HCT116 (cell line): ENCODE results near the gene ATP5F1E. TPM values are rescaled to one million over a fixed set of nuclear protein-coding genes. Genes with fewer than 3 reads are reported as not detected.

Source experiments
- ATAC-seq: fragments of 200-7000 bp; cut with Tn5 transposase; 2 replicates; pipeline ENCODE4 v1.9.1; 2020; ENCODE audit warnings: mild to moderate bottlenecking, moderate library complexity
- BruUV-seq: library from RNA; stranded (reverse); fragments of 400-500 nt; replicated peaks from 2 replicates; lab custom pipeline; 2021; lab: Mats Ljungman, UMichigan
- CTCF ChIA-PET: fragments of 300-600 bp; sonication (Branson Sonifier 250); formaldehyde crosslinking; loops from one replicate; lab custom pipeline; 2021; ENCODE audit warnings: antibody characterized with exemption; lab: Charles Lee
- POLR2A ChIA-PET: fragments of 300-600, 350-600 bp; sonication (Branson Sonifier 250); formaldehyde crosslinking; loops from one replicate; lab custom pipeline; 2021; ENCODE audit warnings: antibody characterized with exemption; lab: Charles Lee
- RAD21 ChIA-PET, 2 experiments: fragments of 300-600 bp; sonication (Branson Sonifier 250); formaldehyde crosslinking; loops; one replicate each; lab custom pipeline; 2023; ENCODE audit warnings: low total read pairs in 2 of 2; ENCODE audit not compliant: uncharacterized antibody in 2 of 2, unreplicated experiment in 2 of 2, low non-redundant PET in 1 of 2; lab: Charles Lee
- DNase-seq: peaks from one replicate; pipeline ENCODE4 v3.0.0-alpha.2; 2010; ENCODE audit warnings: low read depth, low spot score
- H2AFZ ChIP-seq: fragments of 200-600 bp; shearing (Covaris generic), sonication (generic); 2 replicates; pipeline ENCODE4 v1.6.1; 2017; ENCODE audit warnings: low read depth, mixed run types, mixed read lengths, antibody characterized with exemption, low read length; ENCODE audit not compliant: poor library complexity, severe bottlenecking
- H3K27ac ChIP-seq: 2 replicates; pipeline ENCODE4 v1.5.1; 2012; ENCODE audit warnings: low read depth, low read length
- H3K27me3 ChIP-seq: fragments of 200-600 bp; sonication (generic); 2 replicates; pipeline ENCODE4 v1.6.1; 2016; ENCODE audit warnings: mixed run types, low read length, mixed read lengths; ENCODE audit not compliant: insufficient read depth
- H3K36me3 ChIP-seq, 2 experiments: fragments of 200-500 bp in 1 of 2; fragments of 200-600 bp in 1 of 2; sonication (Bioruptor generic) in 1 of 2; sonication (generic) in 1 of 2; 2 replicates each; pipeline versions ENCODE4 v1.5.1 to v1.6.1; 2014 to 2016; ENCODE audit warnings: low read length in 2 of 2, inconsistent platforms in 1 of 2, mixed read lengths in 1 of 2, mixed run types in 1 of 2; ENCODE audit not compliant: insufficient read depth in 2 of 2, control insufficient read depth in 1 of 2
- H3K4me1 ChIP-seq, 2 experiments: fragments of 200-600 bp in 1 of 2; sonication (generic) in 1 of 2; 2 replicates each; pipeline versions ENCODE4 v1.5.1 to v1.6.1; 2012 to 2017; ENCODE audit warnings: low read length in 2 of 2, inconsistent platforms in 1 of 2, mild to moderate bottlenecking in 1 of 2, mixed read lengths in 1 of 2, mixed run types in 1 of 2, moderate library complexity in 1 of 2; ENCODE audit not compliant: insufficient read depth in 2 of 2, control insufficient read depth in 1 of 2
- H3K4me2 ChIP-seq: fragments of 200-600 bp; sonication (generic); 2 replicates; pipeline ENCODE4 v1.6.1; 2017; ENCODE audit warnings: mixed run types, low read length, mixed read lengths
- H3K4me3 ChIP-seq, 2 experiments: fragments of 200-600 bp in 1 of 2; sonication (generic) in 1 of 2; replicated peaks in 1 of 2; 2 replicates each; pipeline ENCODE4 v1.5.1; 2011 to 2016; ENCODE audit warnings: low read length in 2 of 2, control low read depth in 1 of 2, low read depth in 1 of 2, mild to moderate bottlenecking in 1 of 2, mixed read lengths in 1 of 2, mixed run types in 1 of 2
- H3K79me2 ChIP-seq: fragments of 200-600 bp; sonication (generic); 2 replicates; pipeline ENCODE4 v1.6.1; 2017; ENCODE audit warnings: mild to moderate bottlenecking, mixed run types, low read length, moderate library complexity, mixed read lengths; ENCODE audit not compliant: insufficient read depth
- H3K9ac ChIP-seq: fragments of 200-600 bp; sonication (generic); 2 replicates; pipeline ENCODE4 v1.6.1; 2016; ENCODE audit warnings: low read length, mixed read lengths
- H3K9me2 ChIP-seq: fragments of 200-600 bp; sonication (generic), shearing (Covaris generic); 2 replicates; pipeline ENCODE4 v1.6.1; 2017; ENCODE audit warnings: mixed run types, mild to moderate bottlenecking, moderate library complexity; ENCODE audit not compliant: insufficient read depth
- H3K9me3 ChIP-seq, 2 experiments: fragments of 200-500 bp in 1 of 2; fragments of 200-600 bp in 1 of 2; sonication (Bioruptor generic) in 1 of 2; sonication (generic) in 1 of 2; 2 replicates each; pipeline ENCODE4 v1.6.1; 2014 to 2017; ENCODE audit warnings: low read length in 2 of 2, mixed read lengths in 2 of 2, inconsistent platforms in 1 of 2, low read depth in 1 of 2, mild to moderate bottlenecking in 1 of 2, mixed run types in 1 of 2, moderate library complexity in 1 of 2; ENCODE audit not compliant: control insufficient read depth in 1 of 2, insufficient read depth in 1 of 2
- H4K20me1 ChIP-seq: fragments of 200-600 bp; sonication (generic), shearing (Covaris generic); 2 replicates; pipeline ENCODE4 v1.6.1; 2017; ENCODE audit warnings: mixed run types, mild to moderate bottlenecking, moderate library complexity; ENCODE audit not compliant: insufficient read depth
- CBX3 ChIP-seq: IDR thresholded peaks from 2 replicates; pipeline ENCODE4 v1.6.1; 2012; ENCODE audit warnings: low read depth
- CEBPB ChIP-seq: IDR thresholded peaks from 2 replicates; pipeline ENCODE4 v1.6.1; 2012; ENCODE audit warnings: low read depth
- EGR1 ChIP-seq: IDR thresholded peaks from 2 replicates; pipeline ENCODE4 v1.6.1; 2012; ENCODE audit warnings: low read depth
- EZH2 ChIP-seq: fragments of 200-600 bp; sonication (generic); IDR thresholded peaks from 2 replicates; pipeline ENCODE4 v1.6.1; 2017; ENCODE audit warnings: antibody characterized with exemption, mixed run types
- FOSL1 ChIP-seq: IDR thresholded peaks from 2 replicates; pipeline ENCODE4 v1.6.1; 2012; ENCODE audit warnings: low read depth
- JUND ChIP-seq: IDR thresholded peaks from 2 replicates; pipeline ENCODE4 v1.6.1; 2012
- RAD21 ChIP-seq: IDR thresholded peaks from 2 replicates; pipeline ENCODE4 v1.6.1; 2012; ENCODE audit warnings: low read depth, mild to moderate bottlenecking
- SIN3A ChIP-seq: IDR thresholded peaks from 2 replicates; pipeline ENCODE4 v1.6.1; 2012; ENCODE audit warnings: low read depth
- TCF7L2 ChIP-seq: IDR thresholded peaks from 2 replicates; pipeline ENCODE4 v1.7.0; 2011; ENCODE audit warnings: borderline replicate concordance, inconsistent platforms; ENCODE audit not compliant: insufficient read depth, insufficient read length; ENCODE audit errors: extremely low read depth
- ZBTB33 ChIP-seq: IDR thresholded peaks from 2 replicates; pipeline ENCODE4 v1.6.1; 2011; ENCODE audit warnings: mild to moderate bottlenecking, low read length, moderate library complexity; ENCODE audit not compliant: insufficient replicate concordance; ENCODE audit errors: extremely low read depth
- ZFX ChIP-seq: fragments of 450-650 bp; IDR thresholded peaks from 2 replicates; pipeline ENCODE4 v1.6.1; 2017
- ZNF274 ChIP-seq: fragments of 200-500 bp; sonication (Bioruptor generic); IDR thresholded peaks from 2 replicates; pipeline ENCODE4 v1.6.1; 2014; ENCODE audit warnings: mild to moderate bottlenecking, low read depth, low read length, inconsistent platforms
- intact Hi-C: fragments of 100-400 bp; cut with micrococcal nuclease; formaldehyde crosslinking; loops from 2 replicates; pipeline ENCODE4 v1.10.0; 2022
- total RNA-seq: library from RNA; stranded (reverse); gene quantifications from one replicate; pipeline ENCODE4 v1.2.1, GENCODE V29; 2021; ENCODE audit not compliant: unreplicated experiment
- TF ChIP-seq, protein P1 (sequence below), 3 experiments: fragments of 200-600 bp in 1 of 3; sonication (generic) in 1 of 3; IDR thresholded peaks in 2 of 3; conservative IDR thresholded peaks in 1 of 3; 2 replicates each; pipeline ENCODE4 v1.5.1; 2012 to 2017; ENCODE audit warnings: low read depth in 2 of 3, low read length in 2 of 3, antibody characterized with exemption in 1 of 3, borderline replicate concordance in 1 of 3, control low read depth in 1 of 3, mild to moderate bottlenecking in 1 of 3, mixed read lengths in 1 of 3, mixed run types in 1 of 3, moderate library complexity in 1 of 3; ENCODE audit not compliant: insufficient read depth in 1 of 3

Gene ATP5F1E
- total RNA-seq, 1 experiment from 2014 or later, result 72.8 TPM

DNA sequence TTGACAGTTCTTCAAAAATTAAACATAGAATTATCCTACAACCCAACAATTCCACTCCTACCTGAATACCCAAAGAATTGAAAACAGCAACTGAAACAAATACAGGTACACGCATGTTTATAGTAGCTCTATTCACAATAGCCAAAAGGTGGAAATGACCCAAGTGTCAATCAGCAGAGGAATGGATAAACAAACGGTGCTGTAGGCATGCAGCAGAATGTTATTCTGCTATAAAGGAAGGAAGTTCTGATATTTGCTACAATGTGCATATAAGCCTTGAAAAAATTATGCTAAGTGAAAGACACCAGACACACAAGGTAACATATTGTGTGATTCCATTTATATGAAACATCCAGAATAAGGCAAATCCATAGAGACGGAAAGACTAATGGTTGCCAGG, 48.9 kb upstream of the ATP5F1E start:
- Histone ChIP-seq H3K9me3 (no peaks in the 10 kb centered on the region), H3K4me3 (no peak overlapping the region), H3K9me2 (no peaks in the 10 kb centered on the region), H2AFZ (peak overlapping the region; percentile 33), H3K27ac (no peak overlapping the region), H3K4me1 (peaks cover 0 to 12% of the 10 kb centered on the region in 2 experiments; a peak in 2 of 4 replicates), H4K20me1 (no peaks in the 10 kb centered on the region), H3K9ac (no peak overlapping the region), H3K4me2 (no peak overlapping the region), H3K27me3 (peaks cover 13% of the 10 kb centered on the region), H3K36me3 (no peaks in the 10 kb centered on the region), H3K79me2 (no peaks in the 10 kb centered on the region)
- intact Hi-C loops, result no loop called here
- POLR2A ChIA-PET, result no interaction called here
- CTCF ChIA-PET, result interaction anchor here (0.8 kb wide), 1 partner anchor 14 kb away, joined by 3 read pairs; no protein-coding TSS in a partner anchor
- DNase-seq, result no peak
- RAD21 ChIA-PET, result no interaction called here
- TF ChIP-seq, protein P1, sequence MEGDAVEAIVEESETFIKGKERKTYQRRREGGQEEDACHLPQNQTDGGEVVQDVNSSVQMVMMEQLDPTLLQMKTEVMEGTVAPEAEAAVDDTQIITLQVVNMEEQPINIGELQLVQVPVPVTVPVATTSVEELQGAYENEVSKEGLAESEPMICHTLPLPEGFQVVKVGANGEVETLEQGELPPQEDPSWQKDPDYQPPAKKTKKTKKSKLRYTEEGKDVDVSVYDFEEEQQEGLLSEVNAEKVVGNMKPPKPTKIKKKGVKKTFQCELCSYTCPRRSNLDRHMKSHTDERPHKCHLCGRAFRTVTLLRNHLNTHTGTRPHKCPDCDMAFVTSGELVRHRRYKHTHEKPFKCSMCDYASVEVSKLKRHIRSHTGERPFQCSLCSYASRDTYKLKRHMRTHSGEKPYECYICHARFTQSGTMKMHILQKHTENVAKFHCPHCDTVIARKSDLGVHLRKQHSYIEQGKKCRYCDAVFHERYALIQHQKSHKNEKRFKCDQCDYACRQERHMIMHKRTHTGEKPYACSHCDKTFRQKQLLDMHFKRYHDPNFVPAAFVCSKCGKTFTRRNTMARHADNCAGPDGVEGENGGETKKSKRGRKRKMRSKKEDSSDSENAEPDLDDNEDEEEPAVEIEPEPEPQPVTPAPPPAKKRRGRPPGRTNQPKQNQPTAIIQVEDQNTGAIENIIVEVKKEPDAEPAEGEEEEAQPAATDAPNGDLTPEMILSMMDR (IDR thresholded peaks at IDR 0.05 in 2 of 3, conservative IDR thresholded peaks at IDR 0.05 in 1 of 3; ENCODE audit: borderline replicate concordance in 1 of 3, insufficient read depth in 1 of 3, low read depth in 2 of 3, low read length in 2 of 3), result no peak
- TF ChIP-seq CBX3, result no peak
- no peak for ATAC-seq
- BruUV-seq, result no TSS peak

DNA sequence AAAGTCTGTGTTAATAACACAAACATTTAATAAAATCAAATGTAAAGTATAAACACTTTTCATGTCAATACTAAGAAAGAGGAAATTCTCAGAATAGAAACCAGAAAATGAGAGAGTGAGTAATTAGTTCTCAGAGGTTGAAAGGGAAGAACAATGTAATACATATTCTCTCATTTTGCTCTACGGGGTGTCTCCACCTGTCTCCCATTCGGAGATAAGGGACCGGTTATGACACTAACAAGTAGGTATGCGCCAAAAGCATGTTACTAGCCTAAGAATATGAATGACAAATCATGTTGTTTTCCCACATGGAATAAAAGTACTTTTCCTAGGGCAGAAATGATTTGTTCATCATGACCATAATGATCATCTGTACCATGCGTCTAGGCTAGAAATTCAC, 46.1 kb upstream of the ATP5F1E start:
- Histone ChIP-seq H3K4me2 (no peak overlapping the region), H3K9ac (no peak overlapping the region), H4K20me1 (no peaks in the 10 kb centered on the region), H2AFZ (no peak overlapping the region), H3K4me1 (peaks cover 0 to 20% of the 10 kb centered on the region in 2 experiments; a peak in 2 of 4 replicates), H3K36me3 (no peaks in the 10 kb centered on the region), H3K79me2 (no peaks in the 10 kb centered on the region), H3K9me3 (no peaks in the 10 kb centered on the region), H3K9me2 (no peaks in the 10 kb centered on the region), H3K27ac (no peak overlapping the region), H3K27me3 (peaks cover 37% of the 10 kb centered on the region), H3K4me3 (no peak overlapping the region)
- ChIA-PET RAD21 (no interaction called here), POLR2A (no interaction called here), CTCF (no interaction called here)
- TF ChIP-seq ZBTB33 (no peak), ZNF274 (no peak), CEBPB (no peak), EGR1 (no peak), ZFX (no peak), RAD21 (no peak), JUND (no peak), EZH2 (no peak), TCF7L2 (no peak), SIN3A (no peak), FOSL1 (no peak)
- TF ChIP-seq, protein P1 (IDR thresholded peaks at IDR 0.05 in 2 of 3, conservative IDR thresholded peaks at IDR 0.05 in 1 of 3; ENCODE audit: borderline replicate concordance in 1 of 3, insufficient read depth in 1 of 3, low read depth in 2 of 3, low read length in 2 of 3), result no peak
- DNase-seq, result no peak
- no TSS peak for BruUV-seq
- no peak for ATAC-seq
- intact Hi-C loops, result no loop called here
